Measurements from ENCODE around the gene MTRF1L.

The MTRF1L gene

DNA sequence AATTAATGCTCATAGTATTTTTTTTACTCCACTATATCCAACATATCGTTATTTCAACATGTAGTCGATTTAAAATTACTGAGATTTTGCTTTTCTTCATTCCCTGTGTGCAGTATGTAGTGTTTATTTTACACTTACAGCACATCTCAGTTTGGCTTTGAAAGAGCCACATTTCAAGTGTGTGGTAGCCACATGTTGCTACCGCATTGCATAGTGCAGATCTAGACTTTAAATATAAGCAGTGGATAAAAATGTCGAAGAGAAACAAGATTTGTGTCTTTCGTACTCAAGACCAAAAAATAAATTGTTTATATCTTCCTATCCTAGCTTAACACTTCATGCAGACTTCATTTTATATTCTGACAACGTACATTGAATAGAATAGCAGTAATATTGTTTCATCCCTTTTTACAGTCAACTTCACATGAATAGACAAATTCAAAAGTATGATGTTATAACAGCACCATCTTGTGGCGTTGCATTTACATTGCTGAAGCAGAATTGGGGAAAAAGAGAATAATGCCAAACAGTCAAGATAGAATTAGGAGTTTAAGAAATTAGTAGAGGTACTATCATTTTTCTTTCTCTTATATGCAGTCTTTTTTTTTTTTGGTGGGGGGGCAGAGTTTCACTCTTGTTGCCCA, 49.5 kb downstream of the MTRF1L start:
- Mint-ChIP-seq H3K9me3 (no peaks in the 10 kb centered on the region), H3K4me3 (no peak overlapping the region), H3K27me3 (ENCODE audit: low read depth) (no peaks in the 10 kb centered on the region), H3K27ac (no peak overlapping the region), H3K36me3 (ENCODE audit: low read depth) (no peaks in the 10 kb centered on the region), H3K4me1 (no peaks in the 10 kb centered on the region)
- TF ChIP-seq, protein P1, sequence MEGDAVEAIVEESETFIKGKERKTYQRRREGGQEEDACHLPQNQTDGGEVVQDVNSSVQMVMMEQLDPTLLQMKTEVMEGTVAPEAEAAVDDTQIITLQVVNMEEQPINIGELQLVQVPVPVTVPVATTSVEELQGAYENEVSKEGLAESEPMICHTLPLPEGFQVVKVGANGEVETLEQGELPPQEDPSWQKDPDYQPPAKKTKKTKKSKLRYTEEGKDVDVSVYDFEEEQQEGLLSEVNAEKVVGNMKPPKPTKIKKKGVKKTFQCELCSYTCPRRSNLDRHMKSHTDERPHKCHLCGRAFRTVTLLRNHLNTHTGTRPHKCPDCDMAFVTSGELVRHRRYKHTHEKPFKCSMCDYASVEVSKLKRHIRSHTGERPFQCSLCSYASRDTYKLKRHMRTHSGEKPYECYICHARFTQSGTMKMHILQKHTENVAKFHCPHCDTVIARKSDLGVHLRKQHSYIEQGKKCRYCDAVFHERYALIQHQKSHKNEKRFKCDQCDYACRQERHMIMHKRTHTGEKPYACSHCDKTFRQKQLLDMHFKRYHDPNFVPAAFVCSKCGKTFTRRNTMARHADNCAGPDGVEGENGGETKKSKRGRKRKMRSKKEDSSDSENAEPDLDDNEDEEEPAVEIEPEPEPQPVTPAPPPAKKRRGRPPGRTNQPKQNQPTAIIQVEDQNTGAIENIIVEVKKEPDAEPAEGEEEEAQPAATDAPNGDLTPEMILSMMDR (IDR thresholded peaks at IDR 0.05; ENCODE audit: unreplicated experiment in 3 of 3) = peak; percentile 54 to 64 (median 54)

DNA sequence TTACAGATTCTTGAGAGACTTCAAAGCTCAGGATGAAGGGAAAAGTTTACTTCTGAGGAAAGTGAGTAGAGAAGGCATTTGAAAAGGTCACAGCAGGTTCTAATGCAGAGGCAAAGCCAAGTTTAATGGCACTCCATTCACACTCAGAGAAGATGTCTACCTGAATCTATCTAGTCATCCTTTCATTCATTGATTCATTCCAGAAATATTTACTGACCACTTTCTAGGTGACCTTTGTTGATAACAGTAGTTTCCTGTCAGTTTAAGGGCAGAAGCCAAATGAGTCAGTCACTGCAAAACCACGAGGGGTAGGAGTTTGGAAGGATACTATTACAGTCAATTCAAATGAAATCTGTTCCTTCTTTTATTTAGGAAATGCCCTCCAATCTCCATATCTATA, 50.5 kb downstream of the MTRF1L start:
- TF ChIP-seq, protein P1 (IDR thresholded peaks at IDR 0.05; ENCODE audit: unreplicated experiment in 3 of 3) = no peak
- H3K4me1 Mint-ChIP-seq = no peaks in the 10 kb centered on the region
- no peak overlapping the region for H3K27ac Mint-ChIP-seq
- no peaks in the 10 kb centered on the region for H3K9me3 Mint-ChIP-seq
- H3K27me3 Mint-ChIP-seq (ENCODE audit: low read depth) = no peaks in the 10 kb centered on the region
- H3K4me3 Mint-ChIP-seq = no peak overlapping the region
- H3K36me3 Mint-ChIP-seq (ENCODE audit: low read depth) = no peaks in the 10 kb centered on the region

- no peak overlapping the region for H3K4me3 Mint-ChIP-seq
- no peak overlapping the region for H3K27ac Mint-ChIP-seq
- H3K36me3 Mint-ChIP-seq (ENCODE audit: low read depth) = no peaks in the 10 kb centered on the region
- no peaks in the 10 kb centered on the region for H3K9me3 Mint-ChIP-seq
- H3K4me1 Mint-ChIP-seq = no peaks in the 10 kb centered on the region
- TF ChIP-seq, protein P1 (IDR thresholded peaks at IDR 0.05; ENCODE audit: unreplicated experiment in 3 of 3) = no peak
- no peaks in the 10 kb centered on the region for H3K27me3 Mint-ChIP-seq (ENCODE audit: low read depth)
These were observed 52.3 kb downstream of the MTRF1L start for GRCh38 chr6:152950240-152950639.

DNA sequence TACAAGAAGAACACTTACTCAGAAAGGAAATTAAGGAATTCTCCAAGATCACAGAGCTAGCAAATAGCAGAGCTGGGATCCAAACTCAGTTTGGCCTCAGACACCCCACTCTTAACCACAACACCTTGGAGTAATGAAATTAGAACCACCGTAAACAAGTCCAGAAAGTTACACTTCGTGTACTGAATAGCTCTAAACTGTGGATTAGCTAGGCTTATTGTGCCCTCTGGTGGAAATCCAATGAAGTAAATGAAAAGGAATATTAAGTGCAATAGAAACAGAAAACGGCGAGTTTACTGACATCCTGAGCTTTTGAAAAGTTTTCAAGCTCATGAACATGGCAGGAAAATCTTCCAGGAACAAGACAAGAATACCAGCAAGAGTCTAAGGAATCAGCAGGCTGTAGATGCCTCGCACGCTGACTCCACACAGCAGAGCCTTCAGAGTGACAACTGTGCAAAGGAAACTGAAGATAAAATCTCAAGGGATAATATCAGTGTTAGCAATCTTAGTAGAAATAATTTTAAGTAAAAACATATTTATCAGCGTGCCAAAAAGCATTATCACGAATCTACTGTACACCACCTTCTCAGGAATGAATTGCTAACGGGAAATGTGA, 54.2 kb downstream of the MTRF1L start:
- Mint-ChIP-seq H3K27me3 (ENCODE audit: low read depth) (peaks cover 4% of the 10 kb centered on the region), H3K27ac (no peak overlapping the region), H3K4me3 (no peak overlapping the region), H3K36me3 (ENCODE audit: low read depth) (no peaks in the 10 kb centered on the region), H3K9me3 (no peaks in the 10 kb centered on the region), H3K4me1 (no peaks in the 10 kb centered on the region)
- TF ChIP-seq, protein P1 (IDR thresholded peaks at IDR 0.05; ENCODE audit: unreplicated experiment in 3 of 3) = peak; percentile 58 to 67 (median 64)

DNA sequence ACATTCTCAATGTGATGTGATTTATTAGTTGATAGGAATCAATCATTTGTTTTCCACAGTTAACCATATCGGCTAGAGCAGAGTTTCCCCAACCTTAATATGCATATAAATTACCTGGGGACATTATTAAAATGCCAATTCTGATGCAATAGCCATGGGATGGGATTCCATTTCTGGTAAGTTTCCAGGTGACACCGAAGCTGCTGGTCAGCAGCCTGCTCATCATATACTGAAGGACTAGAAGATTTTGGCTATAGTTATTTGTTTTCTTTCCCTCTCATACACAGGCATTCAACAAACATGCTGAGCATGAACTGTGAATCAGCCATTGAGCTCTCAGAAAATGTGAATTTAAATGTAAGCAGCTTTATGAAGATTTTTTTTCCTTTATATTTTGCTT, 55.5 kb downstream of the MTRF1L start:
- H3K36me3 Mint-ChIP-seq (ENCODE audit: low read depth) = no peaks in the 10 kb centered on the region
- no peak overlapping the region for H3K27ac Mint-ChIP-seq
- TF ChIP-seq, protein P1 (IDR thresholded peaks at IDR 0.05; ENCODE audit: unreplicated experiment in 3 of 3) = no peak
- peaks cover 4% of the 10 kb centered on the region for H3K27me3 Mint-ChIP-seq (ENCODE audit: low read depth)
- H3K4me3 Mint-ChIP-seq = no peak overlapping the region
- H3K9me3 Mint-ChIP-seq = no peaks in the 10 kb centered on the region
- H3K4me1 Mint-ChIP-seq = no peaks in the 10 kb centered on the region

DNA sequence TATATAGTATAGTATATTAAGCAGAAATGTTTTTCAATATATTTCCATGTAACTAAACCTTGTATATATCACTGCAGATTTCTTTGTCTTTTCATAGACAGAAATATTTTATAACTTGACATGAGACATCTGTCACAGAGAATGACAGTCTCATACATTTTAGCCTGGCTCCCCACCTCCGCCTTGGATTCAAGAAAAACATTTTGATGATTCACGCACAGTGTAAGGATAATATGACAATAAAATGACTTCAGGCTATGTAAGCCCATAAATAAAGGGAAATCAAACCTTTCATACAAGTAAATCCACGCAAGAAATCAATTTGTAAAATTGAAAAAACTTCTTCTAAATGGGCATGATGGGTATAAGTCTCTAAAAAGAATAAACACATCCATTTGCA, 56.0 kb downstream of the MTRF1L start:
- Mint-ChIP-seq H3K36me3 (ENCODE audit: low read depth) (no peaks in the 10 kb centered on the region), H3K9me3 (no peaks in the 10 kb centered on the region), H3K4me3 (no peak overlapping the region), H3K4me1 (no peaks in the 10 kb centered on the region), H3K27ac (no peak overlapping the region), H3K27me3 (ENCODE audit: low read depth) (peaks cover 4% of the 10 kb centered on the region)
- TF ChIP-seq, protein P1 (IDR thresholded peaks at IDR 0.05; ENCODE audit: unreplicated experiment in 3 of 3) = no peak
